GM18867 (cell line): Measurements from ENCODE around the gene CREB3L2.
"Not testable (repeated sequence)": the region's sequence is repeated elsewhere in the genome, so short reads cannot be mapped to it uniquely, and the experiment has no call there.

Source experiments
- ATAC-seq: cut with Tn5 transposase; IDR thresholded peaks from one replicate; pipeline ENCODE4 v1.9.1; 2021; ENCODE audit warnings: mild to moderate bottlenecking, moderate library complexity; ENCODE audit not compliant: unreplicated experiment

CREB3L2 gene

DNA sequence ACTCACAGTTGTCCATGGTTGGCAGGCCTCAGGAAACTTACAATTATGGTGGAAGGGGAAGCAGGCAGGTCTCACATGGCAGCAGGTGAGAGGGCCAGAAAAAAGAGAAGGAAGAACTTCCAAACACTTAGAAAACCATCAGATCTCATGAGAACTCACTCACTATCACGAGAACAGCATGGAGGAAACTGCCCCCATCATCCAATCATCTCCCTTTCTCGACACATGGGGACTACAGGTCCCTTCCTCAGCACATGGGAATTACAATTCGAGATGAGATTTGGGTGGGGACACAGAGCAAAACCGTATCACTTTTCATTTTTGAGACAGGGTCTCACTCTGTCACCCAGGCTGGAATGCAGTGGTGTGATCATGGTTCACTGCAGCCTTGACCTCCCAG is 12.3 kb upstream of the CREB3L2 start:
- ATAC-seq, result not testable (repeated sequence)

DNA sequence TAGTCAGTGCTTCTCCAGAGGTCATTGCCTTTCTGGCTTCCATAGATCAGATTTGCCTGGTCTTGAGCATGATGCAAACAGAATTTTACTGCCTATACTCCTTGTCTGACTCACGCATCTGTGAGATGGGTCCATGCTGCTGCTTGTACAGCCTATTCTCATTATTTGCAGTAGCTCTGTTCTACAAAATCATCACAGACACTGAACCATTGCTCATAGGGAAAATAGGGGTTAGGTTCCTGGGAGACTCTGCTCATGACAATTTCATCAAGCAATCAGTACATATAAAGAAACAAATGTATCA is 7.4 kb upstream of the CREB3L2 start:
- no peak for ATAC-seq

DNA sequence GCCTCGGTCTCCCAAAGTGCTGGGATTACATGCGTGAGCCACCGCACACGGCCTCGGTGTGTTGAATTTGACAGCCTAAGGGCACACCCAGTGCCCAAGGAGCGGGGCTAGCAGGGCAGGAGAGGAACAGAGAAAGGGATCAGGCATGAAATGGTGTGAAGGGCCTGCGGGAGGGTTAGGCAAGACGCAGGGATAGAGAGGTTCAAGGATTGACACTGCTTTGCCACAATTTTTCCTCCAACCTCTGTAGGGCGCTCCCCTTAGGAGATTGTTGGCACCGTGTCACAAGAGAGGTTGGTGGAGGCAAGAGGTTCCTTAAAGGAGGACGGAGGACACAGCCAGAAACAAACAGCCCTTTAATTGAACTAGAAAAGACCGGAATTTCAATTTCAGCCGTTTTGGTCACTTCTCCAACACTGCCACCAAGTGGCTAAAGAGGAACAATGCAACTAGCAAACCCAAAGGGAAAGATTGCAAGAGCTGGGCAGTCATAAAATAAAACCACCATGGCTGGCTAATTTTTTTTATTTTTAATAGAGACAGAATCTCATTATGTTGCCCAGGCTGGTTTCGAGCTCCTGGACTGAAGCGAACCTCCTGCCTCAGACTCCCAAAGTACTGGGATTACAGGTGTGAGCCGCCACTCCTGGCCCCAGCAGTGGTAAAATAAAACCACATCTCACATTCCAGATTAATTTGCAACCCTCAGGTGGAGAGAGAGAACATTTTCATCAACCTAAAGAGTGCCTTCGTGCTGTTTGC is 6.9 kb upstream of the CREB3L2 start:
- ATAC-seq, result peak; percentile 54

DNA sequence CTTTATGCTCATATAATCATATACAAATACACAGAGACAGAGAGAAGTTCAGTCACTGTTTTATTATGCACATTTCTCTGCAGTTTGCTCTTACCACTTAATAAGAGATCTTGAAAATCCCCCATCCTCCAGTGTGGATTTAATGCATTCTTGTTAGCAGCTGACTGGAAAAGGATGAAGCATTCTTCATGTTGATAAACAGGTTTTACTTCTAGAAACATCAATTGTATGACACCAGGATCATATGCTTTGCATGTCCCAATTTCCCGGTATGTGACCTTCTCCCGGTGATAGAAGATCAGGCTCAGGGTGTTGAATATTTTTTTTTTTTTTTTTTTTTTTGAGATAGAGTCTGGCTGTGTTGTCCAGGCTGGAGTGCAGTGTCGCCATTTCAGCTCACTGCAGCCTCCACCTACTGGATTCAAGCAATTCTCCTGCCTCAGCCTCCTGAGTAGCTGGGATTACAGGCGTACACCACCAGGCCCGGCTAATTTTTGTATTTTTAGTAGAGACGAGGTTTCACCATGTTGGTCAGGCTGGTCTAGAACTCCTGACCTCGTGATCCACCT is 6.2 kb upstream of the CREB3L2 start:
- no peak for ATAC-seq

DNA sequence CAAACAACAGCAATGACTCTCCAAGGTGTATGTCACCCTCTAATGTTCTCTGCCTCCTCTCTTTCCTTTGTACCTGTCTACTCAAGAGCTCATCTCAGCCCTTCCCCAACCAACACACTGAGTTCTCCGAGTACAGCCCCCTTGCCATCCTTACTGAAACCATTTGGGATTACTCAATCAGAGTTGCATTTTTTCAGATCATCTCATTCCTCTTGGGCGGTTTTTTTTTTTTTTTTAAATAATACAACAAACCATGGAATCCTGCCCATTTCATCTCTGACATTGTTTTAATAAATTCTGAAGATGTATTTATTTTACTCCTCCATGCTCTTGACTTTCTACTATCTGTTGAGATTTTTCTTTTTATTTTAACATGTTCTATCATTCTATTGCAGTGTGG is 4.2 kb upstream of the CREB3L2 start:
- ATAC-seq, result no peak

DNA sequence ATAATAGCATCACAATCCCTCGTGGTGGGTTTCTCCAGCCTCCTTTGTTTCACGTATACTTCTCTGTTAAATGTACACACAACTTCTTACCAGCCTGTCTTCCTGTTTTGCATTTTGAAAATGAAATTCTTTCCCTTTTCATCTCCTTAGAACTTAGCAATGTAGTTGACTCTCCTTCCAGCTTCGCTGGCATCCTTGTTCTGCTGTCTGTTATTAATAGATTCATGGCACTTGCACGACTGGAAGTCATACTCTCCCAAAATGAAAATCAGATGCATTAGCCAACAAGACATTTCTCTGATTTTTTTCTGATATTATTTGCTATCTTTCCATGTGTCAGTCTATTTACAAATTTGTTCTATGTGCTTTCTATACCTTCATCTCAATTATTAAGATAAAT is 3.0 kb upstream of the CREB3L2 start:
- no peak for ATAC-seq

DNA sequence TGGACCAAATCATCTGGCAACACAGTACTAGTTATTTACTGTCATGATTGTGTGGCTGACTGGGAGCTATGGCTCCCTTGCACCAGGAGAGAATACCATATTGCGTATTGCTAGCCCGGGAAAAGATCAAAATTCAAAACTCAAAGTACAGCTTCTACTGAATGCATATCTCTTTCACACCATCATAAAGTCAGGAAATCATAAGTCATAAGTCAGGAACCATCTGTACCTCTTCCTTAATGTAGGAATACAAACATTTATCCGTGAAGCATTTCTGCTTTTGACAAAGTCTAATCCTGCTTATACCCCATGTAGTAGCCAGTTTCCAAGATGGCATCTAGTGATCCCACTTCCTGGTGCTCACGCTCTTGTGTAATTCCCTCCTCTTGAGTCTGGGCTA is 2.2 kb upstream of the CREB3L2 start:
- ATAC-seq, result no peak

DNA sequence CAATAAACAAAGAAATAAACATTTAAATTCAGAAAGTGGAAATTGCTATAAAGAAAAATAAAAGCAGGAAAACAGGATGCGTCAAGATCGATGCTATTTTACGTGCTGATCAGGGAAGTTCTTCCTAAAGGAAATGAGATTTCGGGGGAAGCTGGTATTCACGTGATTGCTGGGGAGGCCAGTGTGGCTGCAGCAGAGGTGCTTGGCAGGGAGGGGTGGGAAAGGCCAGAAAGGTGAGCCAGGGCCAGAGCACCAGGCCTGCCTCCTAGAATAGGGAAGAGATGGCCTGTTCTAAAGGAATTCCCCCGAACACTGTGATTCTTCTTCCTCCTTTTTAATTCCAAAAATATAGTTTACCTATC is 923 bp upstream of the CREB3L2 start:
- ATAC-seq, result no peak

DNA sequence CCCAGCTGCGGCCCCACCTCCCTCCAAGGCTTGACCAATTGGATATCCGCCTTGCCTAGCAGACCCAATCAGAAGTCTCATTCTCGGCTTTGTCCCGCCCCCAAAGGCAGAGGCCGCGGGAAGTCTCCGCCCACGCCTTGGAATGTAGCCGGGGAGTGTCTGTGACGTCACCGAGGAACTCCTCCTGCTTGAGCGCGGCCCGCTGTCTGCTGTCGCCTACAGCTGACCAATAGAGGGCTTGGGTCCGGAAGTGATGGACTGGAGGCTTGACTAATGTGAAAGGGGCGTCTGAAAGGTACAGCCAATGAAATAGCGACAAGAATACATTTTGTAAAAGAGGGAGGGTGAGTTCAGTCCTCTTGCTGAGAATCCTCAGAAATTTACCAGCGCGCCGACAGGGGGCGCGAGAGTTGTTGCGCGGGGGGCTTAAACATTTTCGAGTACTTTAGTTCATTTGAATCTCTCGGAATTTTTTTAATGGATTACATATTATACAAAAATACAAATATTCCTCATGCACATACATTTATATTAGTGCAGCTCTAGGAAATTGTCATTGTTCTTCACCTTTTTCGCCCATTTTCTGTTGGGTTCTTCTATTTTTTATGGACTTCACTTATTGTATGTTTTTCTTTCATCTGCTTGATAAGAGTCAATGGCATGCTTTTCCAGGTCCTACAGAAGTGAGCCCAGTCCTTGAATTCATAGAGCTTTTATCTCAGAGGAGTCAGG is 376 bp upstream of the CREB3L2 start:
- ATAC-seq, result peak; percentile 96

DNA sequence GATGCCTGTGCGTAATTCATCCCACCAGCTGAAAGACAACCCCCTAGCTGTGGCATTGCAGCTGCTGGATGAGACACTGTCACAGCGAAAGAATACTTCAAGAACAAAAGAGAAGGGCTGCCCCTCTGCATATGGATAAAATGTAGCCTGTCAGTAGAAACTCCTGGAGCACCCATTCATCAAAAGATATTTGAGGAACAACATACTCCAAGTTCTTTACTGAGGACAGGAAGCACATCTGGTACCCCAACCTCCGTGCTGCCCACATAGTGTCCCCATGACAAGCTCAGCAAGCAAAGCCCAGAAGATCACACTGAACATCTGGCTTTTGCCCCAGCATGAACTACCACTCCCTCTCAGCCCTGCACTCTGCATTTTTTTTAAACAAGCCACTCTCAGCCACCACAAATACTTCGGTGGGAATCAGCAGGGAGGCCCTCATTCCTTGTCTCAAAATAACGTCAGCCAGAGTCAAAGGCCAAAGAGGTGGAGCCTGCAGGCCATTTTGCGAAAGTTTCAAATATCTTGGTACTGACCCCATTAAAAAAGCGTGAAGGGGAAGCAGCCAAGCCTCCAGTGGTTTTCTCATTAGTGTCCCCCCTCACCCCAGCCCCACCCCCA is 1.7 kb downstream of the CREB3L2 start:
- no peak for ATAC-seq

DNA sequence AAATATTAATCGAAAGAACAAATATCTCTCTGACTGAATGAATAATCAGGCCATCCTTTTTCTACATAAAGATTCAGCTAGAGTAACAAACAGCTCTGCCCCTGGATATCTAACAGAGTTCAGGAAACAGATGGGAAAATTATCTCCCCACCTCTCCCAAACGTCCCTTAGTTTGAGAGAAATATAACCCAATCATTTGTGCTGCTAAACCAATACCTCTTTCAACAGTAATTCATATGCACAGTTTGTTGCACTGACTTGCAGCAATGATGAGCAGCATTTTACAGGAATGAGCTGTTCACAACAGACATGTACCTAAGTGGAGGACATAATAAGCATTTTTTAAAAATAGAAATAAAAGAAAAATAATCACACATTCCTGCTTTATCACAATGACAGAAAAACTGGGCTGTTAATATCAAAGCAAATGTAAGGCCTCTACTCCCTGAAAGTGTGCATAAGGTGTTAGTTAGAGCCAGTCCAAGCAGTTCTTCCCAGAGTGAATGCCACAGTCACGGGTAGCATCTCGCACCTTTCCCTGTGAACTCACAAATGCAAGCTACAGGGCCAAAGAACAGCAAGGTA is 2.3 kb downstream of the CREB3L2 start:
- ATAC-seq, result no peak

DNA sequence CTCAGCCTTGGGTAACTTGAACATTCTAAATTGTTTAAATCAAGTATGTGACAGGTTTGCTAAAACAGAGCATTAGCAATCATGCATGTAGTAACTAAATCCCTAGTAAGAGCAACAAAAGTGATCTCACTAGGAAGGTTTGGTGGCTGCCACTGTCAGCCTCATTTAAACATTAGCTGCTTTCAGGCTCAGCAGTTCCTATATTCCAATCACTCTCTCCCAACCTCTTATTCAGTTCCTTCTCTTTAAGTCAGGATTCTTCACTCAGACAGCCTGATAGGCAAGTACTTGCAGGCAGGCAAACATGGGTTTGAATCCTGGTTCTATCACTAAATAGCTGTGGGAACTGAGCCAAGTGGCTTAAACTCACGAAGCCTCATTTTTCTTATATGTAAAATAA is 3.6 kb downstream of the CREB3L2 start:
- ATAC-seq, result no peak

DNA sequence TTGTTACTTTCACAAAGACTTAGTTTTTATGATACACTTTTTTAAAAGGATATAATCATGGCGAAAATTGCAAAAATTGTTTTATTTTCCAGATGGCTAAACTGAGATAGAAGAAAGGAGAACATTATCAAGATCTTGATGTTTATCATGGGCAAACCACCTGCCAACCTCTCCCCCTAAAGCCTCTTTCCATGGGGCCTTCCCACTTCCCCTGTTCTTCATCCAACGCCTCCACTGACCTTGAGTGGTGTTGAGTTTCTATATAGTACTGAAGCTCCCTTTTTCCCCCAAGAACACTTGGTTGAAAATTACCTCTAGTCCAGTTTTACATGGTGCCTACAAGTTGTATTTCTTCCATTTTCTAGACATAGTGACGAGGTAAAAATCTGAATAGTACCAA is 5.0 kb downstream of the CREB3L2 start:
- ATAC-seq, result no peak

DNA sequence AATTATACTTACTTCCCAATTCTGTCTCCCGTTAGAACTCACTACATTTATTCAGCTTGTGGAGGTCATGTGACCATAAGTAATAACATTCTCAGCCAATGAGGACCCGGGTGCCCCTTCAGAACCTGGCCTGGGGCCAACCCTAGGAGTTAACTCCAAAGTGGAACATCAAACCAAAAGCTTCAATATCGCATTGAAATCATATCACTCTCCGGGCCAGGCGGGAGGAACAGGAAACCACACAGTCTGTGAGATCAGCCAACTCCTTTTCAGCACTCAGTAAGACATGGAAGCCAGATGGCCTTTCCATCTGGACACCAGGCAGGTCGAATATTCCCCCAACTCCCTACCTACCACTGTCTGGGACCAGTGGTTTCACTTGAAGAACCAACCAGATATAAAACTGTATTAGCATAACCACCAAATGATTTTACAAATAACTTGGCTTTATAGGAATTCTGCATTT is 5.5 kb downstream of the CREB3L2 start:
- no peak for ATAC-seq

DNA sequence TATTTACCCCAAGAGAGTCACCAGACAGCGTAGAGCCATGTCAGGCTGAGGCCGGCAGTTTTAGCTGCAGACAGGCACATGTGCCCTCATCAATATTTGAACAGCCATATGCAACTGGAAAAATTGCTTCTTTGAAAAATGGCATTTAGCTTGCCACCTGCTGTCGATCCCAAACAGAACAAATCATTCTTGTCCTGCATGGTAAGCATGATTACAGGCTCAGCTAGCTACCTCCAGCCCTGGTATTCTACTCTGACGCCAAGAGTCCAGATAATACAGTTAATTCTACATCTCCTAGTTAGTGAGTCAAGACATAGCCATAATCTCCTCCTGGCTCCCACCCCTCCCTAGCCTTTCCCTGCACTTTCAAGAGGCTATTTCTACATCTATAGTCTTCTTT is 7.7 kb downstream of the CREB3L2 start:
- no peak for ATAC-seq

DNA sequence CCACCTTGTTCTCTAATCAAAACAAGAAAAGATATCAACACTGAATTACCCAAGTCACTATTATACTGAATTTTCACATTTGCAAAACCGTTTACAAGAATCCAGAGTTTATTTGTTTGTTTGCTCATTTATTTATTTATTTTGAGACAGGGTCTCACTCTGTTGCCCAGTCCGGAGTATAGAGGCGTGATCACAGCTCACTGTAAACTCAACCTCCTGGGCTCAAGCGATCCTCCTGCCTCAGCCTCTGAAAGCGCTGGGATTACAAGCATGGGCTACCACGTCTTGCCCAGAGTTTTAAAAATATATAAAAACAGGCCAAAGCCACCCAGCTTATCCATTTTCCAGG is 8.5 kb downstream of the CREB3L2 start:
- no peak for ATAC-seq

DNA sequence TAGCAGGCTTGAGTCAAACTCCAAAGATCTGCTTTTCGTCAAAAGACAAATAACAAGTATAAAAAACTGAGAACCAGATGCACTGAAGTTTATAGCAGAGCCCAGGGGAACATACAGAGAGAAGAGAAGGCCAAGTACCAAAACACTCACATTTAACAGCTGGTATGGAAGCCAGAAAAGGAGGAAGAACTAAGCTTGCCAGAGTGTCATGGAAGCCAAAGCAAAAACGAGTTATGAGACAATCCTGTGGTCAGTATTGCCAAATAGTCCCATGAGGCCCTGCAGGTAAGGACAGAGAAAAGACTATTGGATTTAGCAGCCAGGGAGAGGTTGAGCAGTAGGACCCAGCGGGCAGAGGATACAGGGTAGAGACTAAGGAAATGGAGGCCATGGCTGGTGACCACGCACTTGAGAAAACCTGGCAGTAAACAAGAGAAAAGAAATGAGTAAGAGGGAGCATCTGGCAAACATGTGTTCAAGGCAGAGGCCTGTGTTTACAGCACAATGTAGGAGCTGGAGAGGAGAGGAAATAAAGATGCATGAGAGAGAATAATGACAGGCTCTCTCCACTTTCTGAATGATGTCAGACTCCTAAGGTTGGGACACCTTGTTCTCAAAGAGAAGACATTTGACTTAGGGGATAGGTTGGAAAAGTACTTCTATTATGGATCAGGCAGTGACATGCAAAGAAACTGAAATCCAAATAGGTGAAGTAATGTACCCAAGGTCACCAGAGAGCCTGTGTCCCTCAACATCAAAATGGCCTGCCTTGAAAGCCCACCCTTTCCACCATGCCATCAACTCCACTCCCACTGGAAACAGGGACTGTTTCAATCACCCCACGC is 9.1 kb downstream of the CREB3L2 start:
- ATAC-seq, result no peak

DNA sequence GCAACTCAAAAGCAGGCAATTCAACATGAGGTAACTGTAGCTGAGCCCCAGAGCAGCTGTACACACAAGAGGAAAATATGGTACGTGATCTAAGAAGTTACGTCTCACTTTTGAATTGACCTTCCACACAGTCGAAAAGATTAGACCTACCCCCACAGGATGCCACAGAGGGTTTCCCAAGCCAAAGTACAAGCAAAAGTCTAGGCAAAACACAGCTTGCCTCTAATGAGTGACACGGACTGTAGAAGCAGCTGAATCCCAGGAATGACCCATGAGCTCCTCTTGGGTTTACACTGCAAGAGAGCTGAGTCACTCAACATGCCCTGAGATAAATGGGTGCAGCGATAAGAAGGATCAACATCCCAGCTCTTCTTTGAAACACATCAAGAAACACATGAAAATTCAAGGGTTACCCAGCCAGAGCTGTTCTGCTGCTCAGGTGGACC is 9.8 kb downstream of the CREB3L2 start:
- ATAC-seq, result no peak

DNA sequence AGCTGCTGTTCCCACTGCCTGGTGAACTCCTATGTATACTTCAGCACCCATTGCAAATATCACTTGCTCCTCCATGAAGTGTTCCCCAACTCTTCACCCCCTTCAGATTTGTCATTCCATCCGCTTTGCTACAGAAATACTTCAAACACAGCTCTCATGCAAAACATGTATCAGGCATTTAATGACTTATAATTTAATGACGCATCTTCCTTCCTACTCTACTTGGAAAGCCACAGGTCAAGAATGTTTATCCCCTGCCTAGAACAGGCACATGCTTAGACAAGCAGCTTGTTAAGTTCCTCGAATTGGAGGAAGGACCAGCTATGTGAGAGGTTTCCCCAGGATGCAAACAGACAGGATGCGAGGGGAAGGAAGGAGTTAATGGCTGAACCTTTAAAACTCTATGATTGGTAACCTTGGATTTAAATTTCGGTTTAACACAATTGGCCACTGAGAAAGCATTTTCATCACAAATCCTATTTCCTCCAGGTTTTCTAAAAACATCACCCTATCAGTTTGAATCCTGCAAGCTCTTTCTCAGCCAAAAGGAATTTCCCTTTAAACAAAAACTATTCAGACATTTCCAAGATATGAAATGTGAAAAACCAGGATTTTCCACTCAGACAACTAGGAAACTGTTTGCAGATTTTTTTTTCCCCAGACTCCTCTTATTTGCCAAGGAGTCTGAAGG is 11.5 kb downstream of the CREB3L2 start:
- no peak for ATAC-seq

DNA sequence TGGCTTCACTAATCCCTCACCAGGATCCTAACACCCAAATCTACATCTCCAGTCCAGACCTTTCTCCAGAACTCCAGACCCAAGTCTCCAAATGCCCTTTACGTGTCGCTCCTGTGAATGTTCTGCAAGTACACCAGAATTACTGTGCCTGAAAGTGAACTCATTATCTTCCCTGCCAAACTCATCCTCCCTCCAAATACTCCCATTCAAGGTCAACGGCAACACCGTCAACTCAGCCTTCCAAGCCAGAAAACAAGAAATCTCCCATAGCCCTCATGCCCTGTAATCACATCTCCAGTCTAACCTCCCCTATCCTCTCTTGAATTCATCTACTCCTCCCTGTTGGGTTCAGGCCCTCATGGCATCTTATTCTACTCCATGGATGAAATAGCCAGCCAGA is 12.3 kb downstream of the CREB3L2 start:
- no peak for ATAC-seq
